Right cardiac atrium (tissue), 5 donors: Measurements from ENCODE around the gene PHF21B. TPM values are rescaled to one million over a fixed set of nuclear protein-coding genes. Genes with fewer than 3 reads are reported as not detected.
A peak's percentile ranks its signal among the peaks of the same experiment; 100 is the strongest.

Source experiments
- ATAC-seq, 2 donors: fragments of 200-7000 bp; cut with Tn5 transposase; one replicate each; pipeline versions ENCODE4 v1.8.0 to v1.9.1; 2020; ENCODE audit warnings: moderate library complexity in 2 of 2, mild to moderate bottlenecking in 1 of 2
- DNase-seq, 3 donors: peaks; one replicate each; pipeline ENCODE4 v3.0.0-alpha.2; 2020
- H3K27ac ChIP-seq: one replicate; pipeline ENCODE4 v1.5.1; 2013; ENCODE audit warnings: mild to moderate bottlenecking, low read length, control low read depth, moderate library complexity
- H3K27me3 ChIP-seq: one replicate; pipeline ENCODE4 v1.6.1; 2013; ENCODE audit not compliant: control insufficient read depth, insufficient read depth
- H3K4me1 ChIP-seq: one replicate; pipeline ENCODE4 v1.6.1; 2013; ENCODE audit warnings: low read length; ENCODE audit not compliant: control insufficient read depth, insufficient read depth
- H3K4me3 ChIP-seq: one replicate; pipeline ENCODE4 v1.5.1; 2013; ENCODE audit warnings: low read length, control low read depth
- H3K9me3 ChIP-seq: one replicate; pipeline ENCODE4 v1.6.1; 2013; ENCODE audit warnings: low read length; ENCODE audit not compliant: control insufficient read depth
- WGBS: extraction: QIAGEN DNeasy Blood & Tissue Kit; methylation state at CpG from one replicate; pipeline ENCODE4 v1.1.7; 2013; 5-methylcytosine and 5-hydroxymethylcytosine counted together
- intact Hi-C, 4 donors: fragments of 100-400 bp; cut with DNase I; formaldehyde crosslinking; loops; one replicate each; pipeline versions ENCODE4 v1.11.0 to v1.14.0; 2022 to 2023
- polyA plus RNA-seq: library from polyadenylated mRNA; stranded (reverse); fragments of 200-250 nt; gene quantifications from one replicate; pipeline ENCODE4 v1.2.3, GENCODE V29; 2013
- total RNA-seq, 4 donors: library from RNA; stranded (reverse); fragmentation: NEBNext Ultra II Directional; extraction: Animal tissue kit (Norgen Biotek cat#: 25700); gene quantifications; one replicate each; pipeline ENCODE4 v1.2.1, GENCODE V29; 2021
- donor health status: healthy with polysubstance abuse.
- donor health status: DM: no; HTN: yes; CAD: no.
- donor health status: DM: no; HTN: no; CAD: no.
- donor health status: DM: no; HTN: yes; CAD: no; lungs with severe emphysema.
- donor health status: DM: yes; HTN: yes; CAD: no.

Gene PHF21B
- total and polyA plus RNA-seq, 5 donors, result 0.50 to 1.9 (median 1.3) TPM

DNA sequence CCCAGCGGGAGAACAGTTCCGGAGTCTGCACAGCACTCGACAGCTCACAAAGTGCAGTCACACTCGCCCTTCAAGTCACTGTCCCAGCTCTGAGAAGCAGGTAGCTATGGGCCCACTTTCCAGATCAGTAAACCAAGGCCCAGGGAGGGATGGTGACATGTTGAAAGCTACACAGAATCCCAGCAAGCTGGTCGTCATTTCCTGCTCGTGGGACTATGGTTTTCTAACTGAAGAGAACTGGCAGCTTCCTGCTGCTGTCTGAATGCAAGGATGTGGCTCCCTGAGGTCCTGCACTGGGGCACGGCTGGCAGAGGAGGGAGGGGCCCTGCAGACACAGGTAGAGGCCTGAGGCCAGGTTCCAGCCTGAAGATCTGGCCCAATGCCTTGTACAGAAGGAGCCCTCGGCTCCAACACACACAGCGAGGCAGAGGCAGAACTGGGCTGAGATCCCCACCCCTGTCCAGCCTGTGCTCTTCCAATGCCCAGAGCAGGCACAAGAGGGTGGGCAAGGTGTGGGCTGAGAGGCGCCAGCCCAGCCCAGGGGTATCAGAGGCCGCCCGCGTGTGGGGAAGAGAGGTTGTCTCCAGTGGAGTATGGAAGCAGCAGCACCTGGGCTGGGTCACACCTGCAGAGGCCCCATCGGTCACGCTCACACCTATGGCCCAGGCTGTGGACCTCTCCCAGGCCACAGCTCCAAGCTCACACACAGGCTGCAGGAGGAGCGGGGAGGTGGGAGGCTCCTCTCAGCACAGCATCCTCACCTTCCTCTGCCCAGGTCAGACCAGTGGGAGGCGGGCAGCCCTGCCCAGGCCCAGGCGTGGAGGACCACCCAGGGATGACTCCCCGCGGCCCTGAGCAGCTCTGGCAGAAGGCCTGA lies 119.2 kb downstream of the PHF21B start:
- Histone ChIP-seq H3K9me3 (no peaks in the 10 kb centered on the region), H3K27me3 (no peaks in the 10 kb centered on the region), H3K27ac (no peak overlapping the region), H3K4me3 (no peak overlapping the region), H3K4me1 (no peaks in the 10 kb centered on the region)
- no peak for ATAC-seq
- no peak for DNase-seq
- intact Hi-C loops, result no loop called here
- 86% methylated on average over 20 of the region's 20 CpGs for WGBS

DNA sequence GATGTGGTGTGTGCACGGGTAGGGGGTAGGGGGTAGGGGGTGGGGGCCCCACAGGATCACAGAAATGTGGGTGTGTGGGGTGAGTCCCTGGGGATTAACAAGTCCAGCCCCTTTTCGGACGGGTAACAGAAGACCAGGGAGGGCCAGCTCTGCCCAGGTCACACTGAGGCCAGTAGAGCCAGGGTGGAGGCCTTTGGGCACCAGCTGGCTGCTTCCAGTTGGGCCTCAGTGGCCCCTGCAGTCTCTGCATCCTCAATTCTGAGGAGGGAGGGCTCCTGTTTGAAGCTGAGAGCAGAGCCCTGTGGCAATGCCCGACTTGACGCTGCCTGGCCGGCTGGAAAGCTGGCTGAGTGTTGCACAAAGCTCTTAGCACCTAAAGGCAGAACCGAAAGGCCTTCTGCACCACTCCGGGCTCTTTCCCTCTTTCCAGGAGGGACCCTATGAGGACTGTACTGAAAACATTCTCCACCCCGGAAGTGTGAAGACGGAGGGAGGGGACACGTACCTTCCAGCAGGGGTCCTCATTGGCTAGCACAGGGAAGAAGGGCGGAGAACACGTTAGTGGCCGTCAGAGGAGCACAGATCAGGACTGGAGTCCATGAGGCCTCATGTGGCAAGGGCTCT lies 120.4 kb downstream of the PHF21B start:
- Histone ChIP-seq H3K4me1 (no peaks in the 10 kb centered on the region), H3K9me3 (no peaks in the 10 kb centered on the region), H3K4me3 (no peak overlapping the region), H3K27me3 (no peaks in the 10 kb centered on the region), H3K27ac (no peak overlapping the region)
- intact Hi-C loops, result no loop called here
- ATAC-seq, result peak in 1 of 2 donors; percentile 27
- DNase-seq, result no peak
- 67% methylated on average over 14 of the region's 14 CpGs for WGBS

DNA sequence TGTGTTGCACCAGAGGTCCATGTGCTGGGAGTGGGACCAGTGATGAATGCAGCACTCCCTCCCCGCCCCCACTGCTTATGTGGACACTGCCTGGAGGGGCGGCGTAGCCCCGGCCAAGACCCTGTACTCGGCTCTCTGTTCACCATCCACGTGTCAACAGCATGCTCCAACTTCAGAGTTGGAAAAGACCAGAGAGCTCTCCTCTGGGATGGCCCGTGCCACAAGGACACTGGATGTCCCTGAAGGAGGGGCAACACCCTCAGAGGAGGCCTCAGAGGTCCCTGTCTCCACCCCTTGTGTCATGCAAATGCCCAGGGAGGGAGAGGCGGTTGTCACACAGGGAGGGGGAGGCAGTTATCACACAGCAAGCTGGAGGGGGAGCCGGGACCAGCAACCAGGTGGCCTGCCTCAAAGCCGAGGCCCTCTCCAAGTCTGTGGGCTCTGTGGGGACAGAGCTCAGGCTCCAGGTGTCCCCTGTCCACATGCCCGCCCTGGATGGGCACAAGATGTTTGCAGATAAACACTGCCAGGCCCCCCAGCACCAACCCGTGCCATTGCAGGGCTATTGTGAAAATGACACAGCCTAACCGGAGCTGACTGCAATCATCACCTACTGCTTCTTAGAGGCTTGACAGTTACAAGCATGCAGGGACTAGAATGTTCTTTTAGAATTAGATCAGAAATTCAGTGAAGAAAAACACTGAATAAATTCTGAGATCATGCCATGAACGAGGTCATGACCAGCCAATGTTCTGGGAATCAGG lies 121.1 kb downstream of the PHF21B start:
- ATAC-seq (no peak), DNase-seq (no peak)
- H3K27ac ChIP-seq, result no peak overlapping the region
- no peak overlapping the region for H3K4me3 ChIP-seq
- intact Hi-C loops, result no loop called here
- H3K27me3 ChIP-seq, result no peaks in the 10 kb centered on the region
- H3K9me3 ChIP-seq, result no peaks in the 10 kb centered on the region
- H3K4me1 ChIP-seq, result no peaks in the 10 kb centered on the region
- WGBS, result 63% methylated on average over 14 of the region's 14 CpGs

DNA sequence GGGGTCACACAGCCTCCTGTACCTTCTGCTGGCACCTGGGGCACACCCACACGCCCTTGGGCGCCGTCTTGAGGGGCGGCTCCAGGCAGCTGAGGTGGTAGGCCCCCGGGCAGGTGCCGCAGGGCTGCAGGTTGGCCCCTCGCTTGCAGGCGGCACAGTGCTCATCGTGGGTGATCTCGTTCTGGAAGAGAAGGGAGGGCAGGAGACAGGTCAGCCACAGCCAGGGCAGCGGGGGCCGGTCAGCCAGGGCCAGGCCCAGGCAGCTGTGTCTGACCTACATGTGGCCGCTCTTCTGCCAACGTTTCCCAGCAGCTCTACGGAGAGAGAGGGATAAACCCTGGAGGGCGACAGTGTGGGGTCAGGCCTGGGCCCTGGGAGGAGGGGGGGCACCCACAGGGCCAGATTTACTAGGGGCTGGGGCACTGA lies 121.9 kb downstream of the PHF21B start:
- Histone ChIP-seq H3K27me3 (no peaks in the 10 kb centered on the region), H3K27ac (no peak overlapping the region), H3K4me1 (no peaks in the 10 kb centered on the region), H3K4me3 (no peak overlapping the region), H3K9me3 (no peaks in the 10 kb centered on the region)
- ATAC-seq (no peak), DNase-seq (no peak)
- WGBS, result 86% methylated on average over 16 of the region's 16 CpGs
- intact Hi-C loops, result no loop called here

DNA sequence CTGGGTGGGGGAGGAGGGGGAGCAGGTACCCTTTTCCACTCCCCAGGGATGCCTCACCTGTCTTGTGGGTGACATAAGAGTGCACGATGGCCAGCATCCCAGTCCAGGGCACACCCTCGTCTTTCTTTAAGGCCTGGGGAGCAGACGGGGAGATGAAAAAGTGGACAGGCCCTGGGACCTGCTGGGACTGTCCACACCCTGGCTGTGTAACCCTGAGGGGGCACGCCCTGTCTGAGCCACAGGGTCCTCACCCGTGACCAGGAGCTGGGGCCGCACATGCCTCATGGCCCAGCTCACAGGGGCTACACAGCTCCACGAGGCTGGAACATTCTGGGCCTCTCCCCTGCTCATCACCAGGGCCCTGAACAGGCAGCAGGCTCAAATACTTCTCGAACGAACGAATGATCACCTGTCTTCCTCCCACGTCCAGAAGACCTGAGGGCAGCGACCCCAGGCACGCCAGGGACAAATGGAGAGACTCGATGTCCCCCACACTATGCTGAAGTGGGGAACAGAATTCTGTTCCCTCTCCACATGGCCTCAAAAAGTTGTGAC lies 123.9 kb downstream of the PHF21B start:
- no peak for DNase-seq
- 83% methylated on average over 14 of the region's 14 CpGs for WGBS
- Histone ChIP-seq H3K4me3 (no peak overlapping the region), H3K9me3 (no peaks in the 10 kb centered on the region), H3K4me1 (no peaks in the 10 kb centered on the region), H3K27me3 (no peaks in the 10 kb centered on the region), H3K27ac (no peak overlapping the region)
- no peak for ATAC-seq
- intact Hi-C loops, result no loop called here

DNA sequence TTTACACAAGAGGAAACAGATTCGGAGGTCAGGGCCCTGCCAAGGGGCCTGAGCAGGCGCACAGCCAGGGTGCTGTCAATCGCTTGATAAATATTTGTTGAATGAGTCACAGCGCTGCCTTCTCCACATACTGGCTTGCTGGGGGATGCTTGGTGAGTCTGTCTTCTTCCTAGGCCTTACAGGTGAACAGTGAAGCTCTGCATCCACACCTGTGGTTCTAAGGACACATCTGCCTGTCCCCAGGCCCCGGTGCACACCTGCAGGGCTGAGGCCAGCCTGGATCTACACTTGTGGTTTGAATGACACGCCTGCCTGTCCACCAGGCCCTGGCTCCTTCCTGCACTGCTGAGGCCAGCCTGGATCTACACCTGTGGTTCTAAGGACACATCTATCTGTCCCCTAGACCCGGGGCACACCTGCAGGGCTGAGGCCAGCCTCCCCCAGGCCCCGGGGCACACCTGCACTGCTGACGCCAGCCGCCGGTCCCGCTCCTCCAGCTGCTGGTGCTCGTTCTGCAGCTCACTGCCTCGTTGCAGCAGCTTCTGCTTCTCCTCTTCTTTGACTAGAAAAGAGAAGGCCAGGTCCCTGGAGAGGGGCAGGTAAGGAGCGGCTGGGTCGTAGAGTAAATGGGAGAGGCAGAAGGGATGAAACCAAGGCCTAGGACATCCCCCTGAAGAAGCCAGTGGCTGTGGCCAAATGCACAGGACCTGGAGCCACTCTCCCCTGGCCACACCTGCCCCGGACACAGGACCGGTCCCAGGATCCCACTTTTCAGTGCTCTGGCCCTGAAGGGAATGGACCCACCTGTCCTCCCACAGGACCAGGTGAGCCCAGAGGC lies 124.6 kb downstream of the PHF21B start:
- intact Hi-C loops, result no loop called here
- no peaks in the 10 kb centered on the region for H3K9me3 ChIP-seq
- H3K4me3 ChIP-seq, result no peak overlapping the region
- DNase-seq, result no peak
- WGBS, result 92% methylated on average over 18 of the region's 18 CpGs
- H3K27me3 ChIP-seq, result no peaks in the 10 kb centered on the region
- H3K4me1 ChIP-seq, result no peaks in the 10 kb centered on the region
- no peak overlapping the region for H3K27ac ChIP-seq
- no peak for ATAC-seq

DNA sequence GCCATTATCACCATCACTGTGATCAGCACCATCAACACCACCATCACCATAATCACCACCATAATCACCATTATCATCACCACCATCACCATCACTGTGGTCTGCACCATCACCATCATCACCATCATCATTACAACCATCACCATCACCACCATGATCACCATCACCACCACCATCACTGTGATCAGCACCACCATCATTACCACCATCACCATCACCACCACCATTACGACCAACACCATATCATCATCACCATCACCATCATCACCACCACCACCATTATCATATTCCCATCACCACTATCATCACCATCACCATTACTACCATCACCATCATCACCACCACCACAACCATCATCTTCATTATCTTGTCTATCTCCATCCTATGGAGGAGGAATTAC lies 125.2 kb downstream of the PHF21B start:
- Histone ChIP-seq H3K9me3 (no peaks in the 10 kb centered on the region), H3K4me3 (no peak overlapping the region), H3K4me1 (no peaks in the 10 kb centered on the region), H3K27ac (no peak overlapping the region), H3K27me3 (no peaks in the 10 kb centered on the region)
- intact Hi-C loops, result no loop called here
- no peak for ATAC-seq
- no peak for DNase-seq
- WGBS, result 100% methylated on average over 1 of the region's 1 CpG

DNA sequence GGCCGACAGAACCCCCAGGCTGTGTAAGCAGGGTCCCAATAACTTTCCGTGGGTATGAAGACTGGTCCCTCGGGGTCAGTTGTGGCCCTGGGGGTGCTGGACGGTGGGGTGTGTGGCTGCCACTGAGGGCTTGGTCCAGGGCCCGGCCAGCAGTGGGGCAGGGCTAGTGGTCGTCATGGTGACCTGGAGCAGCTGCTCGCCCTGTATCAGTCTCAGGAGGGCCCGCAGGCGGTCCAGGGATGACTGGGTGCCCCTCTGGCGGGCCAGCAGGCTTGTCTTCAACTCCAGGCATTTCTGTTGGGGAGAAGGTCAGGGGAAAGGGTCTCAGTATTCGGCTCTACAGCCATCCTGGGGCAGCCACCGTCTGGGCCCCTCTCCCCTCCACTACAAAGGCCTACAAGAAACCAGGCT lies 126.8 kb downstream of the PHF21B start:
- Histone ChIP-seq H3K4me1 (no peaks in the 10 kb centered on the region), H3K27ac (no peak overlapping the region), H3K4me3 (no peak overlapping the region), H3K9me3 (no peaks in the 10 kb centered on the region), H3K27me3 (no peaks in the 10 kb centered on the region)
- ATAC-seq (no peak), DNase-seq (no peak)
- intact Hi-C loops, result no loop called here
- 87% methylated on average over 12 of the region's 12 CpGs for WGBS

DNA sequence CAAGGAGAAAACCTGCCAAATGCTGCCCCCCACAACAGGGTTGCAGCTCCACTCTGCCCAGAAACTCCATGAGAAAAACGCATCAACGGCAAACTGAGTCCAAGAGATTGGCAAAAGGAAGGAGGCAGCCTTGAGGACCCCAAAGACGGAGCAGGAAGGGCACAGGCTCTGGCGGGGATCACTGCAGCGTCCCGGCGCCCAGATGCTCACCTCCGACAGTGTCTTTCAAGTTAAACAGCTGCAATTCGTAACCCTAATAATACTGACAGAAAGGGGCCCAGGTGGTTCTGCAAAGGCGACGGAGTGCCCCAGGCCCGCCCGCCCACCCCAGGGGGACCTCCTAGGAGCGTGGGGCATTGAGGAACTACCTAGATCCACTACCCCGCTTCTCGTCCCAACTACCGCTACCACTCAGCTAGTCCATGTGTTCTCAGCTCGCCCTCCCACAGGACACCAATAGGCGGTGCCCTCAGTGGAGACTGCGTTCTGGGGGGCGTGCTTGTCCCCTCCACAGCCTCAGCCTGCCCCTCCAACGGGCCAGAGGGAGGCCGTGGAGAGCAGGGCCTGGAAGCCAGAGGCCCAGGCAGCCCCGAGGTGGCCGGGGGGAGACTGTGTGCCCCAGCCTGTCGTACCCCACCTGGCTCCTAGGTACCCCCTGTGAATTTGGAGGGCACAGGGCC lies 127.4 kb downstream of the PHF21B start:
- H3K4me3 ChIP-seq, result no peak overlapping the region
- intact Hi-C loops, result no loop called here
- H3K9me3 ChIP-seq, result no peaks in the 10 kb centered on the region
- no peak for ATAC-seq
- WGBS, result 92% methylated on average over 26 of the region's 26 CpGs
- no peaks in the 10 kb centered on the region for H3K27me3 ChIP-seq
- H3K4me1 ChIP-seq, result no peaks in the 10 kb centered on the region
- no peak for DNase-seq
- H3K27ac ChIP-seq, result no peak overlapping the region

DNA sequence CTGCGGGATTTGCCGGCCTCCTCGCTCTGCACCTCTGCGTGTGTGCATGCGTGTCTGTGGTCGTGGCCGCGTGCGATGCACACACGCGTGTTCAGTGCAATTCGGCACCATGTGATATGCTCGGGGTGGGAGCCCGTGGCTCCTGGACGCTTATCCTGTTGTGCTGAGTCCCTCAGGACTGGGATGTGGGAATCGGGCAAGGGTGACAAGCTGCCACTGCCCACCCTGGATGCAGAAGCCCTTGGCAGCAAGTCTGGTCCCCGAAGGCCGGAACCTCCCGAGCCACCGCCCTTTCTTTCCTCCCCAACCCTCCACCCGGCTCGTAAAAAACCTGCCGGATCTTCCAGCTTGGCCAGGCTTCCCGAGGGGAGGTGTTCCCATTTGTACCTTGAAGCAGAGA lies 128.2 kb downstream of the PHF21B start:
- whole genome bisulfite sequencing, result 83% methylated on average over 24 of the region's 24 CpGs
- DNase-seq (no peak), ATAC-seq (no peak)
- Histone ChIP-seq H3K27me3 (no peaks in the 10 kb centered on the region), H3K4me1 (no peaks in the 10 kb centered on the region), H3K27ac (no peak overlapping the region), H3K4me3 (no peak overlapping the region), H3K9me3 (peaks cover 2% of the 10 kb centered on the region)
- intact Hi-C loops, result no loop called here
